NCI-H128 (cell line): ENCODE results near the gene GSDMA.
A peak's percentile ranks its signal among the peaks of the same experiment; 100 is the strongest.

ENCODE experiments used
- DNase-seq: peaks from one replicate; lab custom pipeline; 2025; ENCODE audit not compliant: unreplicated experiment; lab: John Stamatoyannopoulos, UW

GSDMA gene

GRCh38 chr17:39962642-39963220 lies at the start of gene GSDMA:
Gene GSDMA, plus strand, starts transcription at chr17:39963004. Its CDS starts 2,684 bp downstream, at chr17:39965688.
- no peak for DNase-seq

GRCh38 chr17:39913989-39914388 lies 48.8 kb upstream of the GSDMA start:
- DNase-seq: no peak

- no peak for DNase-seq
Measured at GRCh38 chr17:39915559-39915958, 47.2 kb upstream of the GSDMA start.

- DNase-seq: no peak
Measured at GRCh38 chr17:39916918-39917317, 45.9 kb upstream of the GSDMA start.

GRCh38 chr17:39919087-39919683 lies 43.6 kb upstream of the GSDMA start:
- no peak for DNase-seq

GRCh38 chr17:39920218-39921210 lies 42.3 kb upstream of the GSDMA start:
- no peak for DNase-seq

GRCh38 chr17:39921323-39921722 lies 41.5 kb upstream of the GSDMA start:
- no peak for DNase-seq

GRCh38 chr17:39922006-39922405 lies 40.8 kb upstream of the GSDMA start:
- DNase-seq: no peak

GRCh38 chr17:39923230-39923629 lies 39.6 kb upstream of the GSDMA start:
- DNase-seq: no peak

- no peak for DNase-seq
Measured at GRCh38 chr17:39923836-39924690, 38.7 kb upstream of the GSDMA start.

- DNase-seq: no peak
Measured at GRCh38 chr17:39924691-39925055, 38.1 kb upstream of the GSDMA start.

GRCh38 chr17:39925282-39926134 lies 37.3 kb upstream of the GSDMA start:
- no peak for DNase-seq

GRCh38 chr17:39926135-39926587 lies 36.6 kb upstream of the GSDMA start:
- no peak for DNase-seq

- DNase-seq: no peak
Measured at GRCh38 chr17:39926588-39927100, 36.2 kb upstream of the GSDMA start.

- peak; percentile 50 for DNase-seq
Measured at GRCh38 chr17:39927101-39927928, 35.5 kb upstream of the GSDMA start, which contains the start of the genes LRRC3C and ORMDL3. Gene LRRC3C, plus strand, starts transcription at chr17:39927732. Its CDS starts 13,792 bp downstream, at chr17:39941524. Gene ORMDL3, minus strand, starts transcription at chr17:39927601. Its CDS starts 3,398 bp downstream, at chr17:39924203.

GRCh38 chr17:39927929-39928857 lies 34.6 kb upstream of the GSDMA start:
- no peak for DNase-seq

- DNase-seq: no peak
Measured at GRCh38 chr17:39928858-39929645, 33.8 kb upstream of the GSDMA start.
